ENCODE measurements around the gene TTLL11.

TTLL11 gene

GRCh38 chr9:121784731-121785411 lies 308.2 kb downstream of the TTLL11 start:
- DNase-seq (ENCODE audit: low read depth): no peak

- DNase-seq (ENCODE audit: low read depth): no peak
These were observed 309.3 kb downstream of the TTLL11 start for GRCh38 chr9:121783521-121784507.

GRCh38 chr9:121783111-121783510 lies 310.0 kb downstream of the TTLL11 start:
- DNase-seq (ENCODE audit: low read depth): no peak

DNA sequence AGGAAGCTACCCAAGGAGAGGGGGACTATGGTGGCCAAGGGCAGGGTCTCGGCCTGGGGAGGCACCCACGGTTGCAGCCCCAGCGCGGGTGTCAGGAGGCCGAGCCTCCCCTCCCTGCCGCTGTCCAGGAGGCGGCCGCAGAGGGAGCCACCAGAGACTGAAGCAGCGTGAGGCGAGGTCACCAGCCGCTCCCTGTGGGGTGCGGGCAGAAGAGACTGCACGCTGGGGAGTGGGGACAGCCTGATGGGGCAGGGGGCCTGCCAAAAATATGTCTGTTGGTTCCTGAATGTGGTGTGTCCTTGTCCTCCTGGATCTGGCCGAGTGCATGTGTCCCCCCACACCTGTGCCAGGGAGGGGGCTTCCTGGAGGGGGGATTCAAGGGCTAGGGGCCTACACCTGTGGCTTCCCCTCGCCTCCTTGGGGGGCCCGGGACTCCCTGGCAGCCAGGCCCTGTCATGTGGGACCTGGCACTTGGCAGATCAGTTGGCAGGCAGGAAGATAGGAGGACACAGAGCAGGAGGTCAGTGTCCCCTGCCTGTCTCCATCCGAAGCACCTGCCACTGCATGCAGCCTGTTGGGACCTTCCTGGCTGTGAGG lies 310.5 kb downstream of the TTLL11 start:
- DNase-seq (ENCODE audit: low read depth): no peak

- DNase-seq (ENCODE audit: low read depth): no peak
These were observed 311.2 kb downstream of the TTLL11 start for GRCh38 chr9:121781701-121782464.

- no peak for DNase-seq (ENCODE audit: low read depth)
These were observed 312.0 kb downstream of the TTLL11 start for GRCh38 chr9:121781145-121781548.

DNA sequence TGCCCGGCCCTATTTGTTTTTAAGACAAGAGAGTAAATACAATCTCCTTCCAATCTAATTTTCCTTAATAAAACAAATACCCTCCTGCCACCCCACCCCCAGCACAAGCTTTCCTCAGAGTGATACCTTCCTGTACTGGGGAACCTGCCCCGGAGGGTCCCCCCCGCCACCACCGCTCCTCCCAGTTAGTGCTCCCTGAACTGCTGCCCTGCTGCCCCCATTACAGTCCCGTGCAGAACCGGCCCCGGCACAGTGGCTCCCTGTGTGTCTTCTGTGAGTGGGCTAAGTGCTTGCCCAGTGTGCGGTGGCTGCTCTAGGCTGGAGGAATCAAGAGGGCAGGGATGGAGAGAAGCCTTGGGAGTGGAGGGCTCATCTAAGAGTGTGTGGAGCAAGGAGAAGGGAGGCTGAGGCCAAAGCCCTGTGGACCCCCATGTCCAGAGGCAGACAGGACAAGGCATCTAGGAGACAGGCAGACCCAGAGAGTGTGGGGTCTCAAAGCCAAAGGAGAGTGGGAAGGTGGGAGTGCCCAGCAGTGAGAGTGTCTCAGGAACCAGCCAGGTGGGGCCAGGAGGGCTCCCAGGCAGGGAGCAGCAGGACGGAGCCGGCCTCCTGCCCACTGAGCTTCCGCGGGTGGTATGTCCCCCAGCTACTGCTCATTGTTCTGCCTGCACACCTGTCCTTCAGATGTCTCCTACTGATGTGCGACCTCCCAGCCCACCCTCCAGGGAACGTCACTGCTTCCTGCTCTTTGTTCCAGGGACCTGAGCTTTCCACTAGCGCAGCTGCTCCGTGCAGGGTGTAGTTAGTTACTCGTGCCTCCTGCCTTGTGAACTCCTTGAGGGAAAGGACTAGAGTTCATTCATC lies 312.7 kb downstream of the TTLL11 start:
- DNase-seq (ENCODE audit: low read depth): no peak

DNA sequence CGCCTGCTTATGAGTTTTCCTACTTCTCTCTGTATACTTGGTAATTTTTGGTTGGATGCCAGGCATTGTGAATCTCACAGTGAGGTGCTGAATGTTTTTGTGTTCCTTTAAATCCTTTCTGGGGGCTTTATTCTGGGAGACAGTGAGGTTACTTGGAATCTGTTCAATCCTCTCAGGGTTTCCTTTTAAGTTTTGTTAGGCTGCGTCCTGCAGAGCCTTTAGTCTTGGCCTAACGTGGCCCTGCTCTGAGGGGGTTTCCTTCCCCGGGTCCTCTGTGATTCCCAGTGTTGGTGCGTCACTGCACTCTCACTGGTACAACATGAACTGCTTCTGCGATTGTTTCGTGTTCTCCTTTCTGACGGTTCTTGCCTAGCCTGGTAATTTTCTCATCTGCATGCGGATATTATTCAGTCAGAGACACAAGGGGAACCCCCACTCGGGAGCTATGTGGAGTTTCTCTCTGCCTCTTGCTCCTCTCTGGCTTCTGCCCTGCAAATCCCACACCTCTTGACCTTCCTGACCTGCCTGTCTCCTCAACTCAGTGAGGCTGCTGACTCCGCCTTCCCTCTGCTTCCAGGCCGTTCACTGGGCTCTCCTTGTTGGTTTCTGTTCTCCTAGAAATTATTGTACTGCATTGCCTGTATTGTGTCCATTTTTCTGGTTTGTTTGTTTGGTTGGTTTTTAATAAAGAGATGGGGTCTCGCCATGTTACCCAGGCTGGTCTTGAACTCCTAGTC lies 313.6 kb downstream of the TTLL11 start:
- no peak for DNase-seq (ENCODE audit: low read depth)

- no peak for DNase-seq (ENCODE audit: low read depth)
These were observed 314.6 kb downstream of the TTLL11 start for GRCh38 chr9:121778252-121779225.

DNA sequence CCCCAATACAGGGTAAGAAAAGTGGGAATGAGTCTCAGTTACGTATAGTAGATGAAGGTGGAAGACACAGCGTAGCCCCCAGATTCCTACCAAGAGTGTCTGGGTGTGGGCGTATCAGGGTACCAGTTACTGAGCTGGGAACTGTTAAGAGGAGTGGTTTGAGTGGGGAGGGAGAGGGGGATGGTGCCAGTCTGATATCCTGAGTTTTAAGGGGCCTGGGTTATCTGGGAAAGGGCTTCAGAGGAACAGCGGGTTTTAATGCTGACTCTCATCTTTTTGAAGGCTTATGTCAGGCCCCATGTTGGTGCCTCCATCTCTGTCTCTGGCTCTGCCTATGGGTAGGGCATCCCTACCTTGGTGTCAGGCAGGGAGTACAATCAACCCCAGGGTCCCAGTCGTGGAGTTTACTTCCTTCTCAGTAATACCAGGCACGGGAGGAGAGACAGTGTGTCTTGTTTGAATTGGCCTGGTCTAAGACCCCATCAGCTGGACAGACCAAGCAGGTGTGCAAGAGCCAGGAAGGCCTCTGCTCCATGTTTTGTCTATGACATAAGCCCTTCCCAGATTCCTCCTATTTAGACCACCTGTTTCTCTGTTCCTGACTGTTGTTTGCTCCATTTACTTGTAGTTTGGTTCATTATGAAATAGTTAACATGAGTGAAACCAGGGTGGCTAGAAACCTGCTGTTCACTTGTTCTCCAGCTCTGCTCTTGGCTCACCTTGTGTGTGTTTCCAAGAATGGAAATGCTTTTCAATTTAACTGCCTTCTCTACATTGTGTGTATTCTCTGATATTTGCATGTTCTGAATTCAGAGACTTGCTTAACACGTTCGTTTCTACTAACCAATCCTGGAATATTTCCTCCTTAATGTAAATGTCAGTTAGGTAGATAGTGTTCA lies 316.1 kb downstream of the TTLL11 start:
- no peak for DNase-seq (ENCODE audit: low read depth)

GRCh38 chr9:121776001-121776738 lies 316.9 kb downstream of the TTLL11 start:
- DNase-seq (ENCODE audit: low read depth): no peak

GRCh38 chr9:121774715-121775613 lies 318.1 kb downstream of the TTLL11 start:
- DNase-seq (ENCODE audit: low read depth): no peak

- no peak for DNase-seq (ENCODE audit: low read depth)
These were observed 319.0 kb downstream of the TTLL11 start for GRCh38 chr9:121773954-121774714.

- no peak for DNase-seq (ENCODE audit: low read depth)
These were observed 319.7 kb downstream of the TTLL11 start for GRCh38 chr9:121773286-121773953.
